Endothelial cell of umbilical vein (primary cell): ENCODE results near the gene DOCK4. TPM values are rescaled to one million over a fixed set of nuclear protein-coding genes. Genes with fewer than 3 reads are reported as not detected.

Experiments used
- BruUV-seq: library from RNA; stranded (reverse); fragments of 400-500 nt; replicated peaks from 2 replicates; lab custom pipeline; 2021; lab: Mats Ljungman, UMichigan
- CTCF ChIA-PET: fragments of 300-600, 350-600 bp; sonication (Branson Sonifier 250); formaldehyde crosslinking; loops from one replicate; lab custom pipeline; 2021; ENCODE audit warnings: antibody characterized with exemption, inconsistent platforms; lab: Charles Lee
- POLR2A ChIA-PET: fragments of 300-600, 350-600 bp; sonication (Branson Sonifier 250); formaldehyde crosslinking; loops from one replicate; lab custom pipeline; 2021; ENCODE audit warnings: antibody characterized with exemption, inconsistent platforms; lab: Charles Lee
- DNase-seq: peaks from one replicate; pipeline ENCODE4 v3.0.0-alpha.2; 2011; ENCODE audit warnings: low read depth, low spot score
- FAIRE-seq: peaks from 2 replicates; lab custom pipeline; 2011; peaks lifted over from hg19 to GRCh38; lab: Jason Lieb, UNC
- H2AFZ ChIP-seq: 2 replicates; pipeline ENCODE4 v1.6.0; 2012; ENCODE audit warnings: low read depth, low read length, control low read depth, inconsistent platforms
- H3K27ac ChIP-seq: 2 replicates; pipeline ENCODE4 v1.5.1; 2011; ENCODE audit warnings: low read depth, mild to moderate bottlenecking, control low read depth, low read length, moderate library complexity; ENCODE audit not compliant: insufficient read depth
- H3K27me3 ChIP-seq, 2 experiments: 2 replicates each; pipeline versions ENCODE4 v1.6.0 to v1.6.1; 2011; ENCODE audit warnings: low read length in 2 of 2, mixed read lengths in 1 of 2; ENCODE audit not compliant: control insufficient read depth in 2 of 2, insufficient read depth in 2 of 2
- H3K36me3 ChIP-seq, 2 experiments: 2 replicates in 1 of 2; 3 replicates in 1 of 2; pipeline ENCODE4 v1.5.1; 2011; ENCODE audit warnings: low read length in 2 of 2, mild to moderate bottlenecking in 1 of 2, moderate library complexity in 1 of 2; ENCODE audit not compliant: control insufficient read depth in 2 of 2, insufficient read depth in 2 of 2; ENCODE audit errors: extremely low read depth in 1 of 2
- H3K4me1 ChIP-seq: 3 replicates; pipeline ENCODE4 v1.5.1; 2011; ENCODE audit warnings: mild to moderate bottlenecking, low read length; ENCODE audit not compliant: control insufficient read depth, insufficient read depth; ENCODE audit errors: extremely low read depth
- H3K4me2 ChIP-seq: 2 replicates; pipeline ENCODE4 v1.6.1; 2011; ENCODE audit warnings: low read length, control low read depth, mixed read lengths; ENCODE audit not compliant: insufficient read depth
- H3K4me3 ChIP-seq, 3 experiments: fragments of 200-600 bp in 1 of 3; sonication (generic), shearing (Covaris generic) in 1 of 3; replicated peaks in 1 of 3; 2 replicates each; pipeline ENCODE4 v1.5.1; 2011 to 2016; ENCODE audit warnings: control low read depth in 3 of 3, low read length in 3 of 3, mild to moderate bottlenecking in 2 of 3, inconsistent platforms in 1 of 3, low read depth in 1 of 3, moderate library complexity in 1 of 3; ENCODE audit not compliant: insufficient read depth in 1 of 3
- H3K79me2 ChIP-seq: 2 replicates; pipeline ENCODE4 v1.6.0; 2012; ENCODE audit warnings: low read length, inconsistent platforms; ENCODE audit not compliant: control insufficient read depth, insufficient read depth
- H3K9ac ChIP-seq: replicated peaks from 2 replicates; pipeline ENCODE3; 2011; ENCODE audit warnings: low read length, control low read depth; ENCODE audit not compliant: insufficient read depth; ENCODE audit errors: extremely low read depth
- H3K9me1 ChIP-seq: replicated peaks from 3 replicates; pipeline ENCODE4 v1.6.0; 2011; ENCODE audit warnings: mild to moderate bottlenecking, low read length; ENCODE audit not compliant: control insufficient read depth, insufficient read depth; ENCODE audit errors: extremely low read depth
- H3K9me3 ChIP-seq: replicated peaks from 2 replicates; pipeline ENCODE4 v1.5.1; 2012; ENCODE audit warnings: low read length, inconsistent platforms; ENCODE audit not compliant: control insufficient read depth, insufficient read depth
- H4K20me1 ChIP-seq: replicated peaks from 2 replicates; pipeline ENCODE3; 2011; ENCODE audit warnings: mild to moderate bottlenecking, low read length; ENCODE audit not compliant: control insufficient read depth, insufficient read depth; ENCODE audit errors: extremely low read depth
- CTCF ChIP-seq, 2 donors: IDR thresholded peaks; 1 replicate in 1 of 2; 2 replicates in 1 of 2; pipeline ENCODE4 v1.5.1; 2011; ENCODE audit warnings: low read length in 2 of 2, mild to moderate bottlenecking in 2 of 2, moderate library complexity in 2 of 2, control low read depth in 1 of 2, inconsistent platforms in 1 of 2, low read depth in 1 of 2; ENCODE audit not compliant: insufficient read depth in 1 of 2; ENCODE audit errors: extremely low read depth in 1 of 2
- EZH2 ChIP-seq: IDR thresholded peaks from 2 replicates; pipeline ENCODE4 v1.6.1; 2012; ENCODE audit warnings: borderline replicate concordance, low read depth, mild to moderate bottlenecking, moderate library complexity, low read length, inconsistent platforms; ENCODE audit not compliant: severe bottlenecking
- FOS ChIP-seq: IDR thresholded peaks from 2 replicates; pipeline ENCODE4 v1.6.1; 2011; ENCODE audit warnings: mild to moderate bottlenecking, low read length, moderate library complexity, borderline replicate concordance; ENCODE audit not compliant: insufficient read depth
- GATA2 ChIP-seq: IDR thresholded peaks from 2 replicates; pipeline ENCODE4 v1.7.0; 2011; ENCODE audit warnings: low read depth, mild to moderate bottlenecking, moderate library complexity, mixed read lengths, low read length; ENCODE audit not compliant: insufficient read length, insufficient read depth
- JUN ChIP-seq: IDR thresholded peaks from 2 replicates; pipeline ENCODE4 v1.6.1; 2011; ENCODE audit warnings: borderline replicate concordance, low read depth; ENCODE audit not compliant: insufficient read length, insufficient read depth
- MAX ChIP-seq: IDR thresholded peaks from 2 replicates; pipeline ENCODE4 v1.6.1; 2011; ENCODE audit not compliant: insufficient read depth, insufficient read length
- MYC ChIP-seq: IDR thresholded peaks from one replicate; pipeline ENCODE4 v1.6.1; 2011; ENCODE audit warnings: mild to moderate bottlenecking, low read depth, low read length
- POLR2A ChIP-seq: IDR thresholded peaks from 2 replicates; pipeline ENCODE4 v1.6.1; 2012; ENCODE audit warnings: low read depth, mild to moderate bottlenecking, control low read depth, low read length
- POLR2AphosphoS5 ChIP-seq: IDR thresholded peaks from 2 replicates; pipeline ENCODE4 v1.6.1; 2012; ENCODE audit warnings: low read depth, mild to moderate bottlenecking, control low read depth, low read length, moderate library complexity; ENCODE audit not compliant: insufficient read depth
- dilution Hi-C: fragments of 300-500 bp; cut with MboI; formaldehyde crosslinking; loops from one replicate; pipeline ENCODE4 v1.15.0; 2019; ENCODE audit warnings: low sequenced_read_pairs; ENCODE audit not compliant: extremely low pct_ligation_motif_present
- intact Hi-C: fragments of 100-400 bp; cut with micrococcal nuclease; formaldehyde crosslinking; loops from one replicate; pipeline ENCODE4 v1.10.0; 2022
- polyA plus RNA-seq, 4 experiments: library from polyadenylated mRNA; depleted of rRNA in 3 of 4; stranded (reverse) in 3 of 4; unstranded in 1 of 4; fragments of >200 nt; gene quantifications; 2 replicates each; pipeline versions ENCODE4 v1.2.1 to v1.2.3, GENCODE V29; 2011 to 2012; ENCODE audit warnings: missing spikeins in 1 of 4
- total RNA-seq: library from RNA; stranded (reverse); gene quantifications from 2 replicates; pipeline ENCODE4 v1.2.3, GENCODE V29; 2021

Gene DOCK4
- total and polyA plus RNA-seq, 2 donors (not counting 3 experiments of a cell fraction or from before 2014, with no cell fraction given), result 47.4 to 164 TPM

- BruUV-seq, result no TSS peak
- no peak overlapping the region for H3K4me3 ChIP-seq
- peaks cover 96% of the 10 kb centered on the region for H3K79me2 ChIP-seq
- ChIA-PET CTCF (interaction anchor here (1.0 kb wide), 1 partner anchor 38 kb away, joined by 4 read pairs; no protein-coding TSS in a partner anchor), POLR2A (no interaction called here)
- H3K9me3 ChIP-seq, result no peaks in the 10 kb centered on the region
- no peak overlapping the region for H3K9ac ChIP-seq
- no peak overlapping the region for H2AFZ ChIP-seq
- H3K4me1 ChIP-seq, result no peaks in the 10 kb centered on the region
- H3K9me1 ChIP-seq, result no peaks in the 10 kb centered on the region
- FAIRE-seq, result no peak
- H3K36me3 ChIP-seq, result peaks cover 0 to 2% of the 10 kb centered on the region in 2 experiments
- dilution Hi-C loops, result no loop called here
- peaks cover 5% of the 10 kb centered on the region for H4K20me1 ChIP-seq
- no peak overlapping the region for H3K4me2 ChIP-seq
- TF ChIP-seq CTCF (IDR thresholded peaks at IDR 0.05; ENCODE audit: extremely low read depth in 1 of 2, insufficient read depth in 1 of 2, low read depth in 1 of 2, low read length in 2 of 2) (no peak), GATA2 (no peak), EZH2 (no peak), FOS (no peak), MAX (no peak), MYC (no peak), JUN (no peak), POLR2AphosphoS5 (no peak), POLR2A (no peak)
- H3K27me3 ChIP-seq, result no peaks in the 10 kb centered on the region
- DNase-seq, result no peak
- no peak overlapping the region for H3K27ac ChIP-seq
- intact Hi-C loops, result no loop called here
These were observed 163.6 kb downstream of the DOCK4 start for GRCh38 chr7:112042631-112043030.
